GM18867 (cell line): Measurements from ENCODE around the gene CHRNA3.
"Not testable (repeated sequence)": the region's sequence is repeated elsewhere in the genome, so short reads cannot be mapped to it uniquely, and the experiment has no call there.

ENCODE experiments used
- ATAC-seq: cut with Tn5 transposase; IDR thresholded peaks from one replicate; pipeline ENCODE4 v1.9.1; 2021; ENCODE audit warnings: mild to moderate bottlenecking, moderate library complexity; ENCODE audit not compliant: unreplicated experiment

The CHRNA3 gene

GRCh38 chr15:78619022-78619950, 1.5 kb downstream of the CHRNA3 start:
- no peak for ATAC-seq

GRCh38 chr15:78618490-78618934, 2.3 kb downstream of the CHRNA3 start:
- no peak for ATAC-seq

DNA sequence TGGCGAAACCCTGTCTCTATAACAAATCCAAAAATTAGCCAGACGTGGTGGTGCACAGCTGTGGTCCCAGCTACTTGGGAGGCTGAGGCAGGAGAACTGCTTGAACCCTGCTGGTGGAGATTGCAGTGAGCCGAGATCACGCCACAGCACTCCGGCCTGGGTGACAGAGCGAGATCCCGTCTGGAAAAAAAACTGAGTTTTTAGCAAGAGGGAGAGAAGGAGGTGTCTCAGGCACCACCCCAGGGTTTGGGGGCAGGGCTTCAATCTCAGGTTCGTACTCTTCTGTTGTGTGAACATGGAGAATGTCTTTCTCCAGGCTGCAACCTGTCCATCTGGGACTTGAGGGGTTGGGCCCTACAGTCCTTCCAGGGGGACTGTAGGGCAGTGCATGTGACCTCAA, 2.7 kb downstream of the CHRNA3 start:
- ATAC-seq, result no peak

GRCh38 chr15:78617516-78617915, 3.3 kb downstream of the CHRNA3 start:
- no peak for ATAC-seq

DNA sequence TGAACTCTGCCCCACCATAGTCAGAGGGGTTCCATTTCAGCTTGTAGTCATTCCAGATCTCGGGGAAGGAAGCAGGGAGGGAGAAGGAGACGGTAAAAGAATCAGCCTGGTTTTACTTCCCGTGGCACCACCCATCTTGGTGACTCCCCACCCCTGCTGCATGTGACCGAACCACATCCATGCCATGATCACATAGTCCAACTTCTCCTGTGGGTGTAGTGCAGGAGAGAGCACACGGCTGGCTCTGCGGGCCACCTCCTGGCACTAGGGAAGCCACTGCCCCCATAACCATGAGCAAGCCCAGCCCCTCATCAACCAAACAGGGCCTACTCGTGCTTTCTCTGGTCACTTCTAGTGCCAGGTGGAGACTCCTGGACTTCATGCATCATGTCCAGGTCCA, 3.7 kb downstream of the CHRNA3 start:
- ATAC-seq, result no peak

DNA sequence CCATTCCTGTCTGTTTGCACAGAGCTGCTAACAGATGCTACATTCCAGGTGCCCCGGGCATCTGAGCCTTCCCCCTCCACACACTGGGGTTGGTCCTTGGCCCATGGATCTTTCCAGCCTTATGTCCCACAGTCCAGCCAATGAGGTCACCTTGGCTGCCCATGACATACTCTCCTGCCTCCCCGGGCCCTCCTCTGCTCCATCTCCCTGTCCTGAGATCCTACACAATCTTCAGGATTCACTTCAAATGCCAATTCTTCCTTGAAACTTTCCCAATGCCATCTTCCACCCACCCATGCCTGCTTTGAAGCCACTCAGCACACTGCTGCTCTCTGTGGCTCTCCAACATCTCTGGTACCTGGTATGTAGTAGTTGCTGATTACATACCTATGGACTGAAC, 4.3 kb downstream of the CHRNA3 start:
- no peak for ATAC-seq

DNA sequence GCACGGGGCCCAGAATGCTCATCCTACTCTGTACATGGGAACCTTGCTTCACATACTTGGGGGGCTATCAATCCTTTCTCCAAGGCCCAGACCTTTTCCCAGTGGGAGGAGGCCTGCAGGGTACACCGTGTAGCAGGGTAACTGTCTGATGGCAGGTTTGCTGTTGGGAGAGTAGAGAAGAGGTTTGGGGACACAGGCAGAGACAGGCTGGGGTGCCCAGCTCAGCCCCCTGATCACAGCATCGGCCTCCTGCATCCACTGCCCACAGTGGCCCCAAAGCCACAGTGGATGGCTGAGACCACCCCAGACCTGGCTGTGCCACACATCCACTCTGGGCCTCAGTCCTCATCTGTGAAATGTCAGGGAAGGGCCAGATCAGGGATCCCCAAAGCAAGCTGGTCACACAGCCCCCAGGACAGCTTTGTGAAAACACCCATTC, 5.6 kb downstream of the CHRNA3 start:
- no peak for ATAC-seq

DNA sequence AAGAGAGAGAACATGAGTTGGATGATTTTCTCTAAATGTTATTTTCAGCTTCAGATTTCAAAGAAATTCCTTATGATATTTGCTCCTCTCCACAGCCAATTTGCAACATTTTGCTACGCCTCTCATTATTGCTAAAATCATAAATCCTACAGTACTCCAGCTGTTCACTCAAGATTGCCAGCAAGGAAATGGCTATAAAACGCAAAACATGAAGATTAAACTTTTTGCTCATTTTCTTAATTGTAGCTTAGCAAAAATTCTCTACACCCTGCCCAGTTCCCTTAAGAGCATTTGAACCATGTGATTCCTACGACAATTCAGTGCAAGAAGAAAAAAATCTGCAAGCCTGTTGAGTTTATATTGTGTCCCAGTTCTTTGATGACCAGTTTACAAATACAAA, 6.8 kb downstream of the CHRNA3 start:
- no peak for ATAC-seq

GRCh38 chr15:78609551-78609950, 11.2 kb downstream of the CHRNA3 start:
- ATAC-seq, result not testable (repeated sequence)

DNA sequence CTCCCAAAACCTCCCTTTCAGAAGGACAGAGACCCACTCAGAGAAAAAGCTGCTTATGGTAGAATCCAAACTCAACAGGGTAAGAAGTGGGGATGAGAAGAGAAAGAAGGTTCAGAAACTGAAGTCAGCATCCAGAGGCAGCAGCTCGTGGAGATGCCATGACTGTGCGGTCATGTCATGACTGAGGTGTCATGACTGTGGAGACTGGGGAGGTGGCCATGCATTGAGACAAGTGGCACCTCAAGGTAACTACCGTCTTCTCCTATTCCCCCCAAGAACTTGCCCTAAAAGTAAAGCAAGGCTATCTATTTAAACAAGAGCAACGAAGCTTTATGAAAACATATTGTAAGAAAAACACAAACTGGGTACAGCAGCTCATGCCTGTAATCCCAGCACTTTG, 15.1 kb downstream of the CHRNA3 start:
- ATAC-seq, result no peak

DNA sequence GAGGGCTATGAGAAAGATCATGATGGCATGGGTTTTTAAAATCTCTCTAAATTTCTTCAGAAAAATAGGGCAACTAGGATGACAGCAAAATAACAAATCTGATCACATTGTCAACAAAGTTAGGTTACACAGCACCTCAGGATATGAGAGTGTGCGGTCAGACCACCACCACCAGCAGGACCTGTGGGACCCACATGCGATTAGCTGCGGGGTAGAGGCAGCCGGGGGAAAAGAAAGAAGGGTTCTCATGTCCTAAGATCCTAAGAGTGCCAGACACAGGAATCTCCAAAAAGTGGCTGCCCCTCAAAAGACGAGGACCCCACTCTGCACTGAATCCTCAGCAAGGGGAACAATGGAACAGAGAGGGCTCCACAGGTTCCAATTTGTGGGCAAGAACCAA, 15.6 kb downstream of the CHRNA3 start:
- no peak for ATAC-seq

DNA sequence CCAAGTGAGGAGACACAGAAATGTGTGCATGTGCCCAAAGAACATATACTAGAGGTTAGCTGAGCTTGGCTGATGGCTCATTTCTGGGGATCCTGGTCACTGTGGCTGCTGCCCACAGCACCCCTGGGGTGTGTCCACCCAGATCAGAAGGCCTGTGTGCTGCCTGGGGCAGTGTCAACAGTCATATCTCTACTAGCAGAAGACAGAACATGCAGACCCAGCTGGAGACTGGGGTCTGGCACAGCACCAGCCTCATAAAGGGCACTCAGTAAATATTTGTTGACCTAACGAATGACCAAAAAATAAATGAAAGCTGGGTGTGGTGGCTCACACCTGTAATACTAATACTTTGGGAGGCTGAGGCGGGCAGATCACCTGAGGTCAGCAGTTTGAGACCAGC, 16.4 kb downstream of the CHRNA3 start:
- no peak for ATAC-seq

GRCh38 chr15:78603467-78603866, 17.3 kb downstream of the CHRNA3 start:
- no peak for ATAC-seq

DNA sequence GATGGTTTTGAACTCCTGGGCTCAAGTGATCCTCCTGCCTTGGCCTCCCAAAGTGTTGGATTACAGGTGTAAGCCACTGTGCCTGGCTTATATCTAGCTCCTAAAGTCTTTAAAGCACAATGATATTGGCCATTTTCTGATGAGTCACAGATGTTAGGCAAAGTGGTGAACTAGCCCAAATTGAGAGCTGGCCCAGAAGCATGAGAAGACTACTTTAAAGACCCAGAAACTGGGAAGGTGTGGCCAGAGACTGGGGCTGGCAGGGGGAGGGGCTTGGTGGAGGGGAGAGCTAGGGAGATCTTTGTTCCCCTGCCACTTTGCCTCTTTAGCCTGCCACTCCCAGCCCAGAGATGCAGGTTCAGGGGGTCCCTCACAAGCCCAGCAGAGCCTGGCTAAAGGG, 21.6 kb downstream of the CHRNA3 start:
- no peak for ATAC-seq

- no peak for ATAC-seq
Measured at GRCh38 chr15:78598348-78598747, 22.4 kb downstream of the CHRNA3 start.

- no peak for ATAC-seq
Measured at GRCh38 chr15:78597583-78597982, 23.2 kb downstream of the CHRNA3 start.

- ATAC-seq, result no peak
Measured at GRCh38 chr15:78574944-78575343, 45.9 kb downstream of the CHRNA3 start.

GRCh38 chr15:78573416-78573815, 47.4 kb downstream of the CHRNA3 start:
- no peak for ATAC-seq

DNA sequence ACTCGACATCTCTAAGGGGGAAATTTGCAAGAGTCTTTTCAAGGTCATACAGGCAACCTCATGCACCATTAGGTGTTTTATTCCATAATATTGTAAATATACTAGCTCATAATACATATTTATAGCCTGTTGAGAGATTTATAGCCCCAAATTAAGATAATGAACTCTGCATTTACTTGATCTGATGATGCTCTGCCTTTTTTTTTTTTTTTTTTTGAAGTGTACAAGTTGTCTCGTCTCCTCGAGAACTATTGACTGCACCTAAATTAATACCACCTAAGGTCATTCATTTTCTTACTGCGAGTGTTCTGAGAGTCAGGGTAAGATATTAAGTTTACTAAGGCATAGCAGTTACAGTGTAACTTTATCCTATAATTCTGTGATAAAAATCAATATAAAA, 49.4 kb downstream of the CHRNA3 start:
- no peak for ATAC-seq

- ATAC-seq, result no peak
Measured at GRCh38 chr15:78570710-78571109, 50.1 kb downstream of the CHRNA3 start.

GRCh38 chr15:78567531-78567930, 53.3 kb downstream of the CHRNA3 start:
- no peak for ATAC-seq

GRCh38 chr15:78565951-78566774, 54.6 kb downstream of the CHRNA3 start:
- peak; percentile 15 for ATAC-seq
